Hepatocyte (in vitro differentiated cells): ENCODE measurements around the gene RNF41.

Experiments
- EZH2 ChIP-seq: fragments of 200-600 bp; sonication (generic); IDR thresholded peaks from 2 replicates; pipeline ENCODE4 v1.6.1; 2016; ENCODE audit warnings: antibody characterized with exemption, mild to moderate bottlenecking, borderline replicate concordance
- TF ChIP-seq, protein P1 (sequence below): fragments of 200-600 bp; sonication (generic); IDR thresholded peaks from 2 replicates; pipeline ENCODE4 v1.5.1; 2016; ENCODE audit warnings: antibody characterized with exemption, mild to moderate bottlenecking; ENCODE audit not compliant: poor library complexity

DNA sequence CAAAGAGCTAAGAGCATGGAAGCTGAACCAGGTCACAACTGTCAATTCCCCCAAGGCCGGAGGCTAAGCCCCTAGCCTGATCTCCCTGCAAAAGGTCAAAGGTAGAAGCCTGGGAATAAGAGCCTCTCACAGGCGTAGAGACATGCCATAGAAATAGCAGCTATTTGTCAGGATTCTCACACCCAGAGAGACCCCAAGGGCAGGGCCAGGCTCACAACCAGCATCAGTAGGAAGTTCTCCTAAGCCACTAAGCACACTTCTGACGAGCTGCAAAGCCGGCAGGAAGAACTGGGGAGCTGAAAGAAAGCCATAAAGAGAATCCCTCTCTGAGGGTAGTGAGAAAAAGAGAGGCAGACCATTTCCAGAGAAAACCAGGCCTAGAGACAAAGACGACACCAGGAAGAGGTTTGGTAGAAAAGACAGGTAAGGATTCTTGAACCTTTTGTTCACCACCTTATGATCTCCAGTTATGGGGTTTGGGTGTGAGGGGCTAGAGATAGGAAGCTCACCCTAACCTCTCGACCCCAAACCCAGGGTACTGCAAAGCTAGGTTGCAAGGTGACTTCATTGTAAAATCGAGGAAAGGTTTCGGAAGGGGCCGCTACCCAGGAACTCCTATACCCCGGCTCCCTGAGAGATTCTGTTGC is 33.5 kb downstream of the RNF41 start:
- TF ChIP-seq, protein P1, sequence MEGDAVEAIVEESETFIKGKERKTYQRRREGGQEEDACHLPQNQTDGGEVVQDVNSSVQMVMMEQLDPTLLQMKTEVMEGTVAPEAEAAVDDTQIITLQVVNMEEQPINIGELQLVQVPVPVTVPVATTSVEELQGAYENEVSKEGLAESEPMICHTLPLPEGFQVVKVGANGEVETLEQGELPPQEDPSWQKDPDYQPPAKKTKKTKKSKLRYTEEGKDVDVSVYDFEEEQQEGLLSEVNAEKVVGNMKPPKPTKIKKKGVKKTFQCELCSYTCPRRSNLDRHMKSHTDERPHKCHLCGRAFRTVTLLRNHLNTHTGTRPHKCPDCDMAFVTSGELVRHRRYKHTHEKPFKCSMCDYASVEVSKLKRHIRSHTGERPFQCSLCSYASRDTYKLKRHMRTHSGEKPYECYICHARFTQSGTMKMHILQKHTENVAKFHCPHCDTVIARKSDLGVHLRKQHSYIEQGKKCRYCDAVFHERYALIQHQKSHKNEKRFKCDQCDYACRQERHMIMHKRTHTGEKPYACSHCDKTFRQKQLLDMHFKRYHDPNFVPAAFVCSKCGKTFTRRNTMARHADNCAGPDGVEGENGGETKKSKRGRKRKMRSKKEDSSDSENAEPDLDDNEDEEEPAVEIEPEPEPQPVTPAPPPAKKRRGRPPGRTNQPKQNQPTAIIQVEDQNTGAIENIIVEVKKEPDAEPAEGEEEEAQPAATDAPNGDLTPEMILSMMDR, result no peak
- TF ChIP-seq EZH2, result no peak
